GM19035 (cell line): Measurements from ENCODE around the gene INTS6L.
A peak's percentile ranks its signal among the peaks of the same experiment; 100 is the strongest.
"Not testable (repeated sequence)": the region's sequence is repeated elsewhere in the genome, so short reads cannot be mapped to it uniquely, and the experiment has no call there.

Source experiments
- ATAC-seq: cut with Tn5 transposase; IDR thresholded peaks from one replicate; pipeline ENCODE4 v1.9.1; 2021; ENCODE audit not compliant: unreplicated experiment

INTS6L gene

DNA sequence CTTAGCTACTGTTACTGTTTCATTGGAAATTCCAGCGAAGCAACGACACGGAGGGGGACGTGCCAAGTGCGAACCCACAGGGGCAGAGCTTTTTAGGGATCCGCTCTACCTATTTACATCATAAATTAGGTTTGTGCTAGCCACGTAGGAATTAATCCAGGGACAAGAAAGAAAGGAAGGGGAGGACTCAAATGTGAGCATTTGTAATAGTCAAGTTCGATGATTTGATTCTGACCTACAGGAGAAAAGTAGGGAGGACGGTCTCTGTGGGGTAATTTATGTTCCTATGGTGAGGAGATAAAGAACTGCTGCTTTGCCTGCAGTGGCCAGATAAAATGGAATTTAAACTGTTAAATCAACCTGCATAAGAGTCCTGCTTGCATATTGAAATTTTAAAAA, 1.7 kb downstream of the INTS6L start:
- no peak for ATAC-seq

DNA sequence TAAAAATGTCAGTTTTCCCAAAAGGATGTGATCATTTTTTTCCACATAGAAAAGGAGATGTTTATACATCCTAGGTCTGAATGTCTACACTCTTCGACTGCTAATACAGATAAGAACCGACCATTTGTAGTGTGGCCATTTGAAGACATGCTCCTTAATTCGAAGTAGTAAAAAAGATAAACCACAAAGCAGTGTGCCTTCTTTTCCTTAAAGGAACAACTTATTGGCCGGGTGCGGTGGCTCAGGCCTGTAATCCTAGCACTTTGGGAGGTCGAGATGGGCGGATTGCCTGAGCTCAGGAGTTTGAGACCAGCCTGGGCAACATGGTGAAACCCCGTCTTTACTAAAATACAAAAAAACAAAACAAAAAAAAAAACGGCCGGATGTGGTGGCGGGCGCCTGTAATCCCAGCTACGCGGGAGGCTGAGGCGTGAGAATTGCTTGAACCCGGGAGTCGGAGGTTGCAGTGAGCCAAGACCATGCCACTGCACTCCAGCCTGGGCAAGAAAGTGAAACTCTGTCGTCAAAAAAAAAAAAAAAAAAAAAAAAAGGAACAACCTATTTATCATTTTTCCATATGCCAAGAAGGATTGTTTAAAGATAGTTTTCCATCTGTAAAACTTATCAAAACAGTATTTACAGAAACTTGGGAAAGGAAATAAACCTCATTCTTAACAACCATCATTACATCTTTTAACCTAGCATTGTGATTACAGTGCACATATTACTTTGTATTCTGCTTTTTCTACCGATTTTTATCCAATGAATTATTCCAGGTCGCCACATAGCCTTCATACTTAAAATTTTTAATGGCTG, 2.6 kb downstream of the INTS6L start:
- no peak for ATAC-seq

- ATAC-seq = no peak
These were observed 7.8 kb downstream of the INTS6L start for GRCh38 chrX:135528254-135528653.

DNA sequence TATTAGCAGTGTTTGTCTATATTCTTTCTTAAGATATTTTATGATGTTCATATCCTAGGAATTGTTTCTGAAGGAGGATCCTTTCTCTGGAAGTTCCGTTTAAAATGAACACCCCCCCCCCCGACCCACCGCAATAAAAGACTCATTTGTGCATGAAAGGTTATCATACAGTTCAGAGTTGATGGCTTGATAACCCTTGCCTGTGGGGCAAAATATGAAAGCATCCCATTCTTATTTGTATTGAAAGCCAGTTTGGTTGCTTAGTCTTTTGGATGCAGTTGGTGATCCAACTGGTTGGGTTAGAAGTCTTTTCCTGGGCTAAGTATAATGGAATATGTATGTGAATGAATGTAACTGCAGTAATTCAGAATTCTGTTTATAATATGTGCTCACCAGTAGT, 8.3 kb downstream of the INTS6L start:
- ATAC-seq = no peak

GRCh38 chrX:135530097-135530496, 9.6 kb downstream of the INTS6L start:
- ATAC-seq = no peak

GRCh38 chrX:135531813-135532212, 11.4 kb downstream of the INTS6L start:
- no peak for ATAC-seq

GRCh38 chrX:135535077-135535940, 14.8 kb downstream of the INTS6L start:
- ATAC-seq = no peak

DNA sequence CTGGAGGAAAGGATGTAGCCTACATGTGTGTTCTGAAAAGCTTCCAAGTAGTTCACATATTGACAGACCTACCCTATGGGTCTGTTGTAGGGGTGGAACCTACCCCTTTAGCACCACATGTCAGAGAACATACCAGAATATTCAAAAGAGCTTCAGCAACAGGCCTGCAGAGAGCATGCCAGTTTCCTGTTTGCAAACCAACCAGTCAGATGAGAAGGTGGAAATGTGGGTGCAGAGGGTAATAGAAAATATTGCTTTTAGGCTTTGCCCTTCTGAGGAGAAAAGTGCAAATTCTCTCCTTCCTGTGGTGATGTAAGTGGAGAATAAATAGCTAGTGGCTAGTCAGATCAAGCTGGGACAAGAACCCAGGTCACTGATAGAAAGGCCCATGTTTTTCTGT, 16.4 kb downstream of the INTS6L start:
- no peak for ATAC-seq

- no peak for ATAC-seq
These were observed 20.9 kb downstream of the INTS6L start for GRCh38 chrX:135541351-135541750.

DNA sequence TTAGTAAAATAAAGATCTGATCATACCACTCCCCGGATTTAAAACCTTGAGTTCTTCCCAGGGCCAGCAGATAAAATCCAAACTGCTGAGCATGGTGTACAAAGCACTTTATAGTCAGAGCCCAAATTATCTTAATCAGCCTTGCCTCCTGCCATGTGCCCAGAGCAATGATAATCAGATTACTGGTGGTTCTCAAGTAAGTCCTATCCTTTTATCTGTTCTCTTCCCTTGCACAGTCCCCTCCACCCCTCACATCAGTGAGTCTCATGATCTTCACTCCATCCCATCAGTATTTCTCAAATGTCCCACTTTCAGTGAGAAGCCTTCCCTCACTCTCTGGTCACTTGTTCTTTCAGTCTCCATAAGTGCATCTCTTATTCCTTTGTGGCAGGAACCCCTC, 22.7 kb downstream of the INTS6L start:
- ATAC-seq = no peak

- ATAC-seq = peak; percentile 35
These were observed 23.5 kb downstream of the INTS6L start for GRCh38 chrX:135543924-135544323.

GRCh38 chrX:135544338-135544948, 24.0 kb downstream of the INTS6L start:
- peak; percentile 59 for ATAC-seq

DNA sequence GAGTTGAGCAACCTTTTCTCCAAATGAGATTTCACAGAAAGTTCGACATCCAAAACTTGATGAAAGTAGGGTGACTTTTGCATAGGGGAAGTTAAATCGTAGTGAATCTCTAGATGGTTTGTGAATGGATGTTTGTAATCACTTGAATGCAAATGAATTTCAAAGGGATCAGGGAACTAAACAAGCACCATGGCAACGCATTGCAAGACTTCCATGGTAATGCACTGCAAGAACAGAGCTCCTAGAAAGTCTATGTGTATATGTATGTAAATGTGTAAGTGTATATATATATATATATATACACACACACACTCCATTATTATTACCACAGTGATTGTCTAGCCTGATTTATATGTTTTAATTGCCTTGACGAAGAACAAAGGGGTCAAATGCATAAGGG, 27.3 kb downstream of the INTS6L start:
- ATAC-seq = no peak

GRCh38 chrX:135549519-135549918, 29.1 kb downstream of the INTS6L start:
- ATAC-seq = no peak

GRCh38 chrX:135556055-135556454, 35.6 kb downstream of the INTS6L start:
- peak; percentile 70 for ATAC-seq

DNA sequence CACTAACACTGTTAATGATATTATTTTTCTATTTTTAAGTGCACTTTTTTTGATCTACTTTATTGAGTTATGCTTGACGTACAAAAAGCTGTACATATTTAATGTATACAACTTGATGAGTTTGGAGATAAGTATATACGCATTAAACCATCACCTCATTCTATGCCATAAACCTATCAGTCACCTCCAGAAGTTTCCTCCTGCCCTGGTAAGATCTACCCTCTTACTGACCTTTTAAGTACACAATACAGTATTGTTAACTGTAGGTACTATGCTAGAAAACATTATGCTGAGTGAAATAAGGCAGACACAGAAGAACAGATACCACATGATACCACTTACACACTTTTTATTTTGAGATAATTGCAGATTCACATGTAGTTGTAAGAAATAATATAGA, 36.9 kb downstream of the INTS6L start:
- ATAC-seq = no peak

GRCh38 chrX:135572436-135572835, 52.0 kb downstream of the INTS6L start:
- no peak for ATAC-seq

GRCh38 chrX:135581496-135581895, 61.0 kb downstream of the INTS6L start:
- ATAC-seq = no peak

DNA sequence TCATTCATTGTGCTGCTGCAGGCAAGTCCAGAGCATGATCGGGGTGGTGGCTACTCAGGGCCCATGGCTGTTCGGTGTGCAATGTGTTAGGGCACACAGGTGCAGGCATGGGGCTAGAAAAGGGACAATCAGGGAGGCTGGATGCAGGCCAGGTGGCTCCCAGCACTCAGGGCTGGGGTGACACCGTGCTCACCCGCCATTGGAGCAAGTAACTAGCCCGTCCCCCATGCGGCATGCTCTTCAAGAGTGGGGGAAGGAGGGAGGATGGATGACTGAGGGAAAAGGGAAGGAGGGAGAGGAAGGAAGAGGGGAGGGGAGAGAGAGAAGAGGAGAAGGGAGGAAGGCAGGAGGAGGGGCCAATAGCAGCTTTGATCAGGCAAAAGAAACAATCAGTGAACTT, 64.7 kb downstream of the INTS6L start:
- no peak for ATAC-seq

DNA sequence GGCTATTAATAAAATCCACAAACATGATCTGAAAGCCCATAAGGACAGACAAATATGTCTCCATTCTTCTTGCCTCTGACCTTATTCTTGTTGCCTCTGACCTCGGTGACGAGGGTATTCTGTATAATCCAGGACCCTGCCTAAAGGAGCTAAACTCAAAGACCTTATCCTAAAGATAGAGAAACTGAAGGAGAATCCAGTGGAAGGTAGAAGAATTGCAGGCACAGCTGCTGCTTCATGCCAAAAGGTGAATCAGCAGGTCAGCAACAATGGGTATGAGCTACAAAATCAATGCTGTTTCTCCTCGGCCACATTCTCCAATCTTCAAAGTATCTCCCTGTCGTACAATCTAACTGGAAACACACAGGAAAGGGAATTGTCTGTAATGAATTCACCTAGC, 71.4 kb downstream of the INTS6L start:
- ATAC-seq = no peak

- not testable (repeated sequence) for ATAC-seq
These were observed 73.6 kb downstream of the INTS6L start for GRCh38 chrX:135594049-135594448.

DNA sequence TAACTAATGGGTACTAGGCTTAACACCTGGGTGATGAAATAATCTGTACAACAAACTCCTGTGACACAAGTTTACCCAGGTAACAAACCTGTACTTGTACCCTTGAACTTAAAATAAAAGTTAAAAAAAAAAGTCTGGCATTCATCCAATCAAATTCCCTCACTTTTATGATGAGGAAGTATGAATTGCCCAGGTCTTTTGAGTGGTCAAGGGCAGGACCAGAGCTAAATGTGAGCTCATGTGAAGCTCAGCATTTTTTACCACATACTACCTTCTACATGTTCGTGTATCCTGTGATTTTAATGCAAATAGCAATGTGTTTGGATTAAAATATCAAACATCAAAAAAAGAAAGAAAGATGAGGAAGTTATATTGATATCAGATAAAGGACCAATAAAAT, 74.0 kb downstream of the INTS6L start:
- not testable (repeated sequence) for ATAC-seq
